HepG2 (cell line): ENCODE measurements around the gene MTHFD2L. TPM values are rescaled to one million over a fixed set of nuclear protein-coding genes. Genes with fewer than 3 reads are reported as not detected.
"Not testable (repeated sequence)": the region's sequence is repeated elsewhere in the genome, so short reads cannot be mapped to it uniquely, and the experiment has no call there.

Source experiments
- ATAC-seq: fragments of 200-7000 bp; cut with Tn5 transposase; 3 replicates; pipeline ENCODE4 v1.9.1; 2020; ENCODE audit warnings: mild to moderate bottlenecking, moderate library complexity
- BruUV-seq: library from RNA; stranded (reverse); fragments of 400-500 nt; replicated peaks from 2 replicates; lab custom pipeline; 2021; lab: Mats Ljungman, UMichigan
- CTCF ChIA-PET: fragments of 300-600 bp; formaldehyde crosslinking; extraction: SDS; loops from one replicate; lab custom pipeline; 2021; ENCODE audit warnings: low total read pairs, inconsistent platforms, low intra/inter-chr PET ratio; lab: Yijun Ruan, JAX
- POLR2A ChIA-PET: fragments of 350-600 bp; sonication (Branson Sonifier 250); formaldehyde crosslinking; loops from one replicate; lab custom pipeline; 2020; ENCODE audit warnings: antibody characterized with exemption, inconsistent platforms; lab: Yijun Ruan, JAX
- DNase-seq: peaks from one replicate; pipeline ENCODE4 v3.0.0-alpha.2; 2015; ENCODE audit warnings: low spot score
- FAIRE-seq: peaks from 3 replicates; lab custom pipeline; 2011; peaks lifted over from hg19 to GRCh38; lab: Jason Lieb, UNC
- H2AFZ ChIP-seq: one replicate; pipeline ENCODE4 v1.6.1; 2011; ENCODE audit warnings: low read length, inconsistent platforms
- H3K27ac ChIP-seq: fragments of 300-600 bp; 3 replicates; pipeline ENCODE4 v1.8.0; 2011; ENCODE audit warnings: mixed run types, mild to moderate bottlenecking, mixed read lengths, low read length, inconsistent platforms; ENCODE audit not compliant: insufficient read depth; ENCODE audit errors: extremely low read length
- H3K27me3 ChIP-seq, 2 experiments: fragments of 200-600 bp in 1 of 2; 2 replicates in 1 of 2; 3 replicates in 1 of 2; pipeline versions ENCODE4 v1.6.0 to v1.8.0; 2011; ENCODE audit warnings: low read length in 2 of 2, mild to moderate bottlenecking in 2 of 2, moderate library complexity in 2 of 2, inconsistent platforms in 1 of 2; ENCODE audit not compliant: insufficient read depth in 2 of 2, control insufficient read depth in 1 of 2
- H3K36me3 ChIP-seq, 2 experiments: fragments of 200-600 bp in 1 of 2; replicated peaks in 1 of 2; 2 replicates in 1 of 2; 3 replicates in 1 of 2; pipeline versions ENCODE4 v1.5.1 to v1.8.0; 2011; ENCODE audit warnings: low read length in 2 of 2, inconsistent platforms in 1 of 2; ENCODE audit not compliant: insufficient read depth in 2 of 2, control insufficient read depth in 1 of 2
- H3K4me1 ChIP-seq: 2 replicates; pipeline ENCODE4 v1.5.1; 2012; ENCODE audit warnings: low read length, inconsistent platforms; ENCODE audit not compliant: insufficient read depth
- H3K4me2 ChIP-seq: 2 replicates; pipeline ENCODE4 v1.6.0; 2011; ENCODE audit warnings: low read depth, low read length, inconsistent platforms
- H3K4me3 ChIP-seq, 3 experiments: fragments of 200-600 bp in 1 of 3; sonication (generic), shearing (Covaris generic) in 1 of 3; replicated peaks in 1 of 3; 2 replicates each; pipeline ENCODE4 v1.5.1; 2011 to 2016; ENCODE audit warnings: low read length in 3 of 3, inconsistent platforms in 2 of 3, low read depth in 2 of 3, mild to moderate bottlenecking in 2 of 3, control low read depth in 1 of 3, mixed read lengths in 1 of 3; ENCODE audit not compliant: insufficient read depth in 1 of 3
- H3K79me2 ChIP-seq: one replicate; pipeline ENCODE4 v1.6.1; 2011; ENCODE audit warnings: low read length, inconsistent platforms; ENCODE audit not compliant: insufficient read depth
- H3K9ac ChIP-seq: 2 replicates; pipeline ENCODE4 v1.6.0; 2011; ENCODE audit warnings: mild to moderate bottlenecking, low read depth, low read length, inconsistent platforms; ENCODE audit not compliant: insufficient read depth
- H3K9me3 ChIP-seq: 2 replicates; pipeline ENCODE4 v1.5.1; 2012; ENCODE audit warnings: mild to moderate bottlenecking, low read length
- H4K20me1 ChIP-seq: 2 replicates; pipeline ENCODE4 v1.6.0; 2011; ENCODE audit warnings: inconsistent platforms, mild to moderate bottlenecking, low read length, moderate library complexity; ENCODE audit not compliant: insufficient read depth
- PAWR ChIP-seq: sonication (generic); formaldehyde crosslinking; IDR thresholded peaks from 2 replicates; pipeline ENCODE4 v1.4.0; 2020; ENCODE audit warnings: missing genetic modification reagents, mild to moderate bottlenecking, borderline replicate concordance
- ZFP36L1 ChIP-seq: sonication (generic); formaldehyde crosslinking; IDR thresholded peaks from 2 replicates; pipeline ENCODE4 v1.8.0; 2022; ENCODE audit warnings: mild to moderate bottlenecking, missing genetic modification reagents, moderate library complexity
- WGBS: methylation state at CpG from one replicate; pipeline ENCODE4 v1.1.6; 2017; ENCODE audit warnings: low lambda C conversion rate; 5-methylcytosine and 5-hydroxymethylcytosine counted together
- in situ Hi-C: cut with HindIII; loops from 2 replicates; pipeline ENCODE4 v1.10.0; 2017; ENCODE audit warnings: low pct_unique_long_range_greater_than_20kb; ENCODE audit not compliant: extremely low pct_ligation_motif_present
- intact Hi-C: fragments of 100-400 bp; cut with micrococcal nuclease; formaldehyde crosslinking; loops from one replicate; pipeline ENCODE4 v1.10.0; 2022; ENCODE audit not compliant: unreplicated experiment
- polyA plus RNA-seq, 8 experiments: library from polyadenylated mRNA; depleted of rRNA in 3 of 8; stranded (reverse) in 7 of 8; unstranded in 1 of 8; fragments of >200 nt; fragmentation: Illumina TruSeq in 4 of 8; extraction: Trizol in 4 of 8; gene quantifications; 2 replicates each; pipeline versions ENCODE4 v1.2.1 to v1.2.3, GENCODE V29; 2011 to 2016; ENCODE audit warnings: low read depth in 4 of 8, missing spikeins in 1 of 8, mixed read lengths in 1 of 8; ENCODE audit not compliant: insufficient read depth in 1 of 8
- total RNA-seq, 5 experiments: library from RNA; depleted of rRNA; stranded (reverse); fragments of >200 nt; fragmentation: Illumina TruSeq; extraction: Trizol; gene quantifications; 2 replicates each; pipeline ENCODE4 v1.2.3, GENCODE V29; 2016; ENCODE audit warnings: low read depth in 1 of 5

Gene MTHFD2L
- total and polyA plus RNA-seq, 2 of the 13 experiments (the other 11 are each of a cell fraction or from before 2014, with no cell fraction given): 10.5 to 14.9 TPM

DNA sequence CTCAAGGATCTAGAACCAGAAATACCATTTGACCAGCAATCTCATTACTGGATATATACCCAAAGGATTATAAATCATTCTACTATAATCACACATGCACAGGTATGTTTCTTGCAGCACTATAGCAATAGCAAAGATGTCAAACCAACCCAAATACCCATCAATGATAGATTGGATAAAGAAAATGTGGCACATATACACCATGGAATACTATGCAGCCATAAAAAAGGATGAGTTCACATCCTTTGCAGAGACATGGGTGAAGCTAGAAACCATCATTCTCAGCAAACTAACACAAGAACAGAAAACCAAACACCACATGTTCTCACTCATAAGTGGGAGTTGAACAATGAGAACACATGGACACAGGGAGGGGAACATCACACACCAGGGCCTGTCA, 25.7 kb upstream of the MTHFD2L start:
- H3K27ac ChIP-seq, H3K4me3 ChIP-seq, BruUV-seq, H3K27me3 ChIP-seq, DNase-seq, H2AFZ ChIP-seq, FAIRE-seq, H3K9me3 ChIP-seq, H3K79me2 ChIP-seq, ATAC-seq, H4K20me1 ChIP-seq, H3K36me3 ChIP-seq, H3K4me1 ChIP-seq, H3K9ac ChIP-seq, H3K4me2 ChIP-seq, POLR2A ChIA-PET: not testable (repeated sequence)
- intact Hi-C loops: loop anchor here (5.0 to 10.0 kb wide), 2 partner anchors 95 to 557 kb away; partner anchors contain the start of gene CXCL3
- CTCF ChIA-PET: interaction anchor here (3.4 kb wide), 1 partner anchor 402 kb away, joined by 47 read pairs; no protein-coding TSS in a partner anchor
- in situ Hi-C loops: loop anchor here (5.0 to 25.0 kb wide), 2 partner anchors 405 to 820 kb away; no protein-coding TSS in a partner anchor

DNA sequence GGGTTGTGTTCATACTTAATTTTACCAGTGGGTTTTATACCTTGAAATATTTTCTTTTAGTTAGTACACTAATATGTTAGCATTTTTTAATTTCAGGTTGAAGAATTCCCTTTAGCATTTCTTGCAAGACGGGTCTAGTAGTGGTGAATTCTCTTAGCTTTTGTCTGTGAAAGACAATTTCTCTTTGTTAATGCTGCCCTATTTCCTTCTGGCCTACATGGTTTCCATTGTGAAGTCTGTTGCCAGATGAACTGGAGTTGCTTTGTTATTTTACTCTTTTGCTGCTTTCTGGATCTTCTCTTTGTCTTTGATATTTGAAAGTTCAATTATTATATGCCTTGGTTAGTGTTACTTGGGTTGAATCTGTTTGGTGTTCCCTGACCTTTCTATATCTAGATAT, 25.0 kb upstream of the MTHFD2L start:
- Histone ChIP-seq H3K27me3 (no peaks in the 10 kb centered on the region), H3K79me2 (no peaks in the 10 kb centered on the region), H3K4me2 (no peak overlapping the region), H2AFZ (no peak overlapping the region), H3K27ac (no peak overlapping the region), H3K4me3 (no peak overlapping the region), H3K9me3 (no peaks in the 10 kb centered on the region), H4K20me1 (no peaks in the 10 kb centered on the region), H3K36me3 (no peaks in the 10 kb centered on the region), H3K4me1 (no peaks in the 10 kb centered on the region), H3K9ac (no peak overlapping the region)
- DNase-seq: no peak
- in situ Hi-C loops (loop anchor here (5.0 to 25.0 kb wide), 2 partner anchors 406 to 821 kb away; no protein-coding TSS in a partner anchor), intact Hi-C loops (loop anchor here (5.0 to 10.0 kb wide), 2 partner anchors 96 to 558 kb away; partner anchors contain the start of gene CXCL3)
- no peak for TF ChIP-seq PAWR (CRISPR knock-in tag)
- no peak for TF ChIP-seq ZFP36L1 (CRISPR knock-in tag)
- POLR2A ChIA-PET: no interaction called here
- CTCF ChIA-PET: interaction anchor here (3.4 kb wide), 1 partner anchor 403 kb away, joined by 47 read pairs; no protein-coding TSS in a partner anchor
- 6% methylated on average over 1 of the region's 1 CpG for WGBS
- no peak for ATAC-seq
- FAIRE-seq: no peak
- no TSS peak for BruUV-seq
